Activated gamma-delta T cell treated with anti-CD3 and anti-CD28 coated beads, Interleukin-2, amount 50 U/mL, for 16 hours (primary cell): Measurements from ENCODE around the gene ITGAE.
A peak's percentile ranks its signal among the peaks of the same experiment; 100 is the strongest.

Source experiments
- DNase-seq: peaks from one replicate; pipeline ENCODE4 v3.0.0-alpha.2; 2020; ENCODE audit warnings: low read depth

ITGAE gene

GRCh38 chr17:3693829-3694231 is 107.2 kb downstream of the ITGAE start:
- DNase-seq, result peak; percentile 27

GRCh38 chr17:3693141-3693540 is 107.8 kb downstream of the ITGAE start:
- DNase-seq, result no peak

GRCh38 chr17:3692346-3692745 is 108.6 kb downstream of the ITGAE start:
- no peak for DNase-seq

- DNase-seq, result no peak
Observed at GRCh38 chr17:3691617-3692067, 109.3 kb downstream of the ITGAE start.

- no peak for DNase-seq
Observed at GRCh38 chr17:3690094-3690715, 110.8 kb downstream of the ITGAE start.

- no peak for DNase-seq
Observed at GRCh38 chr17:3689262-3690093, 111.5 kb downstream of the ITGAE start.

GRCh38 chr17:3688852-3689261 is 112.1 kb downstream of the ITGAE start:
- DNase-seq, result no peak

GRCh38 chr17:3688027-3688553 is 112.9 kb downstream of the ITGAE start:
- no peak for DNase-seq

GRCh38 chr17:3685174-3685573 is 115.8 kb downstream of the ITGAE start:
- DNase-seq, result no peak

GRCh38 chr17:3683054-3683511 is 117.9 kb downstream of the ITGAE start:
- peak; percentile 43 for DNase-seq

GRCh38 chr17:3682033-3682432 is 119.0 kb downstream of the ITGAE start:
- no peak for DNase-seq

GRCh38 chr17:3681565-3681964 is 119.4 kb downstream of the ITGAE start:
- no peak for DNase-seq

- no peak for DNase-seq
Observed at GRCh38 chr17:3681057-3681456, 119.9 kb downstream of the ITGAE start.

GRCh38 chr17:3679531-3680126 is 121.4 kb downstream of the ITGAE start:
- DNase-seq, result no peak

GRCh38 chr17:3678821-3679530 is 122.0 kb downstream of the ITGAE start:
- DNase-seq, result no peak

- DNase-seq, result no peak
Observed at GRCh38 chr17:3678095-3678820, 122.7 kb downstream of the ITGAE start.

- no peak for DNase-seq
Observed at GRCh38 chr17:3675886-3676285, 125.1 kb downstream of the ITGAE start.

- no peak for DNase-seq
Observed at GRCh38 chr17:3672571-3672970, 128.4 kb downstream of the ITGAE start.

GRCh38 chr17:3669548-3669947 is 131.4 kb downstream of the ITGAE start:
- no peak for DNase-seq

GRCh38 chr17:3669085-3669347 is 132.0 kb downstream of the ITGAE start:
- DNase-seq, result no peak

- DNase-seq, result peak; percentile 98
Observed at GRCh38 chr17:3668279-3669084, 132.5 kb downstream of the ITGAE start, which contains the start of the genes EMC6 and TAX1BP3. Gene EMC6, plus strand, starts transcription at chr17:3668812. Its CDS starts 335 bp downstream, at chr17:3669147. Gene TAX1BP3, minus strand, starts transcription at chr17:3668578. Its CDS starts 52 bp downstream, at chr17:3668526.
